K562 (cell line): ENCODE results near the gene MAP3K6. TPM values are rescaled to one million over a fixed set of nuclear protein-coding genes. Genes with fewer than 3 reads are reported as not detected.

ENCODE experiments used
- ATF3 ChIP-seq, 2 experiments: fragments of 450-650 bp in 1 of 2; sonication (generic) in 1 of 2; formaldehyde crosslinking in 1 of 2; IDR thresholded peaks in 1 of 2; conservative IDR thresholded peaks in 1 of 2; 2 replicates each; pipeline versions ENCODE4 v1.6.1 to v1.8.1; 2016 to 2023; ENCODE audit warnings: mild to moderate bottlenecking in 2 of 2, moderate library complexity in 2 of 2, inconsistent platforms in 1 of 2, missing genetic modification reagents in 1 of 2
- CHCHD3 ChIP-seq: fragments of 250-450 bp; sonication (Bioruptor Pico); IDR thresholded peaks from 2 replicates; pipeline ENCODE4 v2.1.2; 2022; ENCODE audit warnings: mild to moderate bottlenecking
- HEY1 ChIP-seq: fragments of 250-450 bp; sonication (Bioruptor Pico); IDR thresholded peaks from 2 replicates; pipeline ENCODE4 v1.5.0; 2020; ENCODE audit warnings: mild to moderate bottlenecking, moderate library complexity, borderline replicate concordance
- ILF3 ChIP-seq: fragments of 450-650 bp; IDR thresholded peaks from 2 replicates; pipeline ENCODE4 v1.6.1; 2018; ENCODE audit warnings: antibody characterized with exemption, mild to moderate bottlenecking, moderate library complexity, borderline replicate concordance
- KHSRP ChIP-seq: fragments of 450-650 bp; IDR thresholded peaks from 2 replicates; pipeline ENCODE4 v1.6.1; 2017
- MCM7 ChIP-seq, 2 experiments: fragments of 450-650 bp; IDR thresholded peaks; 2 replicates each; pipeline ENCODE4 v1.6.1; 2016 to 2018
- NELFE ChIP-seq: IDR thresholded peaks from 2 replicates; pipeline ENCODE4 v1.6.1; 2011; ENCODE audit warnings: mild to moderate bottlenecking; ENCODE audit not compliant: insufficient read depth, insufficient read length
- NFIX ChIP-seq: fragments of 250-450 bp; sonication (Bioruptor Pico); IDR thresholded peaks from 2 replicates; pipeline ENCODE4 v1.4.0; 2020; ENCODE audit warnings: low read depth, mild to moderate bottlenecking, moderate library complexity
- PTBP1 ChIP-seq: fragments of 200-400 bp; formaldehyde crosslinking; IDR thresholded peaks from 2 replicates; pipeline ENCODE4 v1.6.1; 2017; ENCODE audit warnings: low read depth, low read length
- PTTG1 ChIP-seq: fragments of 450-650 bp; IDR thresholded peaks from 2 replicates; pipeline ENCODE4 v1.6.1; 2016; ENCODE audit warnings: low read depth, mild to moderate bottlenecking, missing genetic modification characterization, missing compliant biosample characterization
- RB1 ChIP-seq: fragments of 450-650 bp; IDR thresholded peaks from 2 replicates; pipeline ENCODE4 v1.6.1; 2017; ENCODE audit warnings: low read depth, mild to moderate bottlenecking
- SAFB2 ChIP-seq: fragments of 200-400 bp; formaldehyde crosslinking; IDR thresholded peaks from 2 replicates; pipeline ENCODE4 v1.6.1; 2018; ENCODE audit warnings: borderline replicate concordance, low read length, low read depth, moderate library complexity; ENCODE audit not compliant: severe bottlenecking
- SNRNP70 ChIP-seq: fragments of 200-400 bp; formaldehyde crosslinking; optimal IDR thresholded peaks from 2 replicates; pipeline ENCODE3; 2017; ENCODE audit warnings: low read depth, low read length
- ZC3H8 ChIP-seq: fragments of 450-650 bp; IDR thresholded peaks from 2 replicates; pipeline ENCODE4 v1.6.1; 2017
- ZFPM2 ChIP-seq: fragments of 250-450 bp; sonication (Bioruptor Pico); IDR thresholded peaks from 2 replicates; pipeline ENCODE4 v1.5.1; 2022; ENCODE audit warnings: mild to moderate bottlenecking
- ZFX ChIP-seq: sonication (generic); formaldehyde crosslinking; IDR thresholded peaks from 2 replicates; pipeline ENCODE4 v1.8.0; 2022; ENCODE audit warnings: mild to moderate bottlenecking, missing genetic modification reagents, moderate library complexity
- ZNF140 ChIP-seq: fragments of 250-450 bp; sonication (Bioruptor Pico); IDR thresholded peaks from 2 replicates; pipeline ENCODE4 v1.8.0; 2021; ENCODE audit warnings: moderate library complexity, mild to moderate bottlenecking, inconsistent platforms
- ZNF354B ChIP-seq: fragments of 250-450 bp; sonication (Bioruptor Pico); IDR thresholded peaks from 2 replicates; pipeline ENCODE4 v1.4.0; 2020
- ZNF592 ChIP-seq: fragments of 450-650 bp; IDR thresholded peaks from 2 replicates; pipeline ENCODE4 v1.6.1; 2017; ENCODE audit warnings: antibody characterized with exemption, mild to moderate bottlenecking
- ZNF695 ChIP-seq: fragments of 450-650 bp; formaldehyde crosslinking; IDR thresholded peaks from 2 replicates; pipeline ENCODE4 v1.4.0; 2020; ENCODE audit warnings: mild to moderate bottlenecking, moderate library complexity
- ZNF707 ChIP-seq: fragments of 250-450 bp; sonication (Bioruptor Pico); conservative IDR thresholded peaks from 2 replicates; pipeline ENCODE4 v1.8.0; 2022; ENCODE audit warnings: inconsistent platforms, mild to moderate bottlenecking, moderate library complexity
- polyA plus RNA-seq, 8 experiments: library from polyadenylated mRNA; depleted of rRNA in 4 of 8; stranded (reverse) in 5 of 8; unstranded in 3 of 8; fragments of >200 nt; fragmentation: Nextera tagmentation in 2 of 8; fragmentation: Illumina TruSeq in 1 of 8; extraction: Ambion mirVana in 2 of 8; extraction: Trizol in 1 of 8; gene quantifications; 2 replicates each; pipeline versions ENCODE4 v1.2.1 to v1.2.3, GENCODE V29; 2011 to 2014; ENCODE audit warnings: inconsistent platforms in 1 of 8, missing spikeins in 1 of 8
- total RNA-seq, 7 experiments: library from RNA; depleted of rRNA in 6 of 7; stranded (reverse); fragments of >200 nt in 6 of 7; fragmentation: Illumina TruSeq in 2 of 7; extraction: Trizol in 2 of 7; gene quantifications; 2 replicates each; pipeline versions ENCODE4 v1.2.1 to v1.2.3, GENCODE V29; 2011 to 2021; ENCODE audit warnings: low replicate concordance in 1 of 7
- TF ChIP-seq, protein P1 (sequence below): sonication (generic); formaldehyde crosslinking; IDR thresholded peaks from 2 replicates; pipeline ENCODE4 v1.8.1; 2023; ENCODE audit warnings: mild to moderate bottlenecking, missing genetic modification reagents
- TF ChIP-seq, protein P2 (sequence below): fragments of 250-450 bp; sonication (Bioruptor Pico); IDR thresholded peaks from 2 replicates; pipeline ENCODE4 v1.6.1; 2021; ENCODE audit warnings: mild to moderate bottlenecking

The MAP3K6 gene
- total and polyA plus RNA-seq, 9 of the 15 experiments (the other 6 are each of a cell fraction or from before 2014, with no cell fraction given) = 0.99 to 21.9 (median 7.0) TPM

- no peak for TF ChIP-seq ZNF354B
- peak; percentile 98 for TF ChIP-seq RB1
- no peak for TF ChIP-seq MCM7 (IDR thresholded peaks at IDR 0.05)
- no peak for TF ChIP-seq ZNF140 (CRISPR knock-in tag)
- TF ChIP-seq ZFPM2 = no peak
- peak; percentile 36 for TF ChIP-seq ZFX (CRISPR knock-in tag)
- TF ChIP-seq SAFB2 = no peak
- TF ChIP-seq ILF3 = no peak; the same call in 1 of the 2 replicates
- TF ChIP-seq PTBP1 = no peak
- TF ChIP-seq, protein P1, sequence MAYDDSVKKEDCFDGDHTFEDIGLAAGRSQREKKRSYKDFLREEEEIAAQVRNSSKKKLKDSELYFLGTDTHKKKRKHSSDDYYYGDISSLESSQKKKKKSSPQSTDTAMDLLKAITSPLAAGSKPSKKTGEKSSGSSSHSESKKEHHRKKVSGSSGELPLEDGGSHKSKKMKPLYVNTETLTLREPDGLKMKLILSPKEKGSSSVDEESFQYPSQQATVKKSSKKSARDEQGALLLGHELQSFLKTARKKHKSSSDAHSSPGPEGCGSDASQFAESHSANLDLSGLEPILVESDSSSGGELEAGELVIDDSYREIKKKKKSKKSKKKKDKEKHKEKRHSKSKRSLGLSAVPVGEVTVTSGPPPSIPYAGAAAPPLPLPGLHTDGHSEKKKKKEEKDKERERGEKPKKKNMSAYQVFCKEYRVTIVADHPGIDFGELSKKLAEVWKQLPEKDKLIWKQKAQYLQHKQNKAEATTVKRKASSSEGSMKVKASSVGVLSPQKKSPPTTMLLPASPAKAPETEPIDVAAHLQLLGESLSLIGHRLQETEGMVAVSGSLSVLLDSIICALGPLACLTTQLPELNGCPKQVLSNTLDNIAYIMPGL (CRISPR knock-in tag) = no peak
- TF ChIP-seq ZNF707 = no peak
- TF ChIP-seq KHSRP = no peak
- TF ChIP-seq, protein P2, sequence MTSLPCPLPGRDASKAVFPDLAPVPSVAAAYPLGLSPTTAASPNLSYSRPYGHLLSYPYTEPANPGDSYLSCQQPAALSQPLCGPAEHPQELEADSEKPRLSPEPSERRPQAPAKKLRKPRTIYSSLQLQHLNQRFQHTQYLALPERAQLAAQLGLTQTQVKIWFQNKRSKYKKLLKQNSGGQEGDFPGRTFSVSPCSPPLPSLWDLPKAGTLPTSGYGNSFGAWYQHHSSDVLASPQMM (CRISPR knock-in tag) = no peak
- peak; percentile 19; the same call in 1 of the 2 replicates for TF ChIP-seq ZNF592
- no peak for TF ChIP-seq ZNF695 (CRISPR knock-in tag)
- TF ChIP-seq SNRNP70 = no peak
- TF ChIP-seq NELFE = no peak
- TF ChIP-seq PTTG1 = no peak
- no peak for TF ChIP-seq CHCHD3 (CRISPR knock-in tag)
- TF ChIP-seq ATF3 (IDR thresholded peaks at IDR 0.05) = peak; percentile 97
- TF ChIP-seq ATF3 (CRISPR knock-in tag; conservative IDR thresholded peaks at IDR 0.05) = peak; percentile 56; the same call in 1 of the 2 replicates
- no peak for TF ChIP-seq NFIX
- TF ChIP-seq HEY1 (CRISPR knock-in tag) = no peak
- no peak for TF ChIP-seq ZC3H8
These were observed 25.5 kb upstream of the MAP3K6 start, which contains the start of gene GPR3 (continued) for GRCh38 chr1:27392096-27392777.
